Motor neuron (in vitro differentiated cells): ENCODE measurements around the gene VPS8. TPM values are rescaled to one million over a fixed set of nuclear protein-coding genes. Genes with fewer than 3 reads are reported as not detected.

Source experiments
- ATAC-seq, 8 experiments: fragments of 200-7000 bp; cut with Tn5 transposase; replicated peaks in 6 of 8; 2 replicates each; pipeline ENCODE4 v1.8.0; 2021; ENCODE audit warnings: mild to moderate bottlenecking in 8 of 8, moderate library complexity in 8 of 8
- H3K27ac ChIP-seq, 2 donors: fragments of 250-450 bp; sonication (Bioruptor Pico); 2 replicates each; pipeline ENCODE4 v1.9.0; 2021; ENCODE audit warnings: antibody characterized with exemption in 2 of 2, mild to moderate bottlenecking in 2 of 2, moderate library complexity in 1 of 2
- H3K4me1 ChIP-seq, 2 donors: fragments of 250-450 bp; sonication (Bioruptor Pico); replicated peaks in 1 of 2; 2 replicates each; pipeline ENCODE4 v1.6.1; 2021; ENCODE audit warnings: antibody characterized with exemption in 2 of 2, mild to moderate bottlenecking in 2 of 2, moderate library complexity in 1 of 2
- H3K4me3 ChIP-seq, 5 donors: fragments of 250-450 bp; sonication (Bioruptor Pico); 2 replicates each; pipeline ENCODE4 v1.9.0; 2021; ENCODE audit warnings: antibody characterized with exemption in 5 of 5, mild to moderate bottlenecking in 5 of 5, moderate library complexity in 4 of 5
- WGBS, 10 experiments: fragments of 450-650 bp; shearing (Covaris generic); methylation state at CpG; one replicate each; pipeline ENCODE4 v1.0.0; 2022; 5-methylcytosine and 5-hydroxymethylcytosine counted together
- in situ Hi-C, 9 experiments: fragments of 400-800 bp; cut with MboI; loops; one replicate each; pipeline ENCODE4 v1.15.0; 2021; ENCODE audit warnings: low sequenced_read_pairs in 9 of 9, low pct_unique_long_range_greater_than_20kb in 2 of 9; ENCODE audit not compliant: unreplicated experiment in 9 of 9
- total RNA-seq, 8 experiments: library from RNA; unstranded; fragments of 300-600 nt; gene quantifications; 2 replicates each; pipeline versions ENCODE4 v1.2.3 to v1.2.4, GENCODE V29; 2022

VPS8 gene
- total RNA-seq, 8 experiments from 2014 or later = 32.0 to 86.0 (median 56.7) TPM

GRCh38 chr3:184821034-184821433, 9.1 kb downstream of the VPS8 start:
- WGBS, 10 experiments = 86 to 100% (median 100%) methylated on average over 1 to 4 of the region's 4 CpGs; no CpG with 5 or more reads in 5 of the 10 experiments
- no peak overlapping the region for H3K4me3 ChIP-seq
- H3K27ac ChIP-seq = no peak overlapping the region
- ATAC-seq = no peak
- in situ Hi-C loops = no loop called here
- no peaks in the 10 kb centered on the region for H3K4me1 ChIP-seq

GRCh38 chr3:184822081-184822480, 10.1 kb downstream of the VPS8 start:
- in situ Hi-C loops = no loop called here
- Histone ChIP-seq H3K4me3 (no peak overlapping the region), H3K27ac (no peak overlapping the region), H3K4me1 (no peaks in the 10 kb centered on the region)
- no peak for ATAC-seq

- peak in 1 of 8 experiments; percentile 22 for ATAC-seq
- WGBS, 10 experiments = 22 to 100% (median 61%) methylated on average over 1 of the region's 1 CpG; no CpG with 5 or more reads in 2 of the 10 experiments
- Histone ChIP-seq H3K4me3 (no peak overlapping the region), H3K27ac (no peak overlapping the region), H3K4me1 (no peaks in the 10 kb centered on the region)
- in situ Hi-C loops = no loop called here
These were observed 10.7 kb downstream of the VPS8 start for GRCh38 chr3:184822654-184823053.

- Histone ChIP-seq H3K4me3 (no peak overlapping the region), H3K27ac (no peak overlapping the region), H3K4me1 (no peaks in the 10 kb centered on the region)
- in situ Hi-C loops = no loop called here
- ATAC-seq = peak in 2 of 8 experiments; percentile 44 to 89
- 50 to 100% (median 86%) methylated on average over 1 to 4 of the region's 4 CpGs; no CpG with 5 or more reads in 2 of the 10 experiments for WGBS, 10 experiments
These were observed 12.0 kb downstream of the VPS8 start for GRCh38 chr3:184823990-184824389.

GRCh38 chr3:184825121-184825820, 13.3 kb downstream of the VPS8 start:
- 60 to 97% (median 90%) methylated on average over 1 to 5 of the region's 6 CpGs; no CpG with 5 or more reads in 4 of the 10 experiments for WGBS, 10 experiments
- in situ Hi-C loops = no loop called here
- peak in 3 of 8 experiments; percentile 26 to 94 (median 91) for ATAC-seq
- H3K4me1 ChIP-seq = no peaks in the 10 kb centered on the region
- no peak overlapping the region for H3K27ac ChIP-seq
- H3K4me3 ChIP-seq = no peak overlapping the region

- WGBS, 10 experiments = 100% methylated on average over 1 to 2 of the region's 2 CpGs; no CpG with 5 or more reads in 2 of the 10 experiments
- Histone ChIP-seq H3K27ac (no peak overlapping the region), H3K4me3 (no peak overlapping the region), H3K4me1 (no peaks in the 10 kb centered on the region)
- no peak for ATAC-seq
- in situ Hi-C loops = no loop called here
These were observed 15.6 kb downstream of the VPS8 start for GRCh38 chr3:184827572-184827971.

GRCh38 chr3:184832044-184832443, 20.1 kb downstream of the VPS8 start:
- H3K4me1 ChIP-seq = no peaks in the 10 kb centered on the region
- in situ Hi-C loops = no loop called here
- H3K27ac ChIP-seq = no peak overlapping the region
- no peak for ATAC-seq
- H3K4me3 ChIP-seq = no peak overlapping the region

GRCh38 chr3:184832903-184833302, 20.9 kb downstream of the VPS8 start:
- Histone ChIP-seq H3K4me1 (no peaks in the 10 kb centered on the region), H3K27ac (no peak overlapping the region), H3K4me3 (no peak overlapping the region)
- in situ Hi-C loops = no loop called here
- no peak for ATAC-seq
- WGBS, 10 experiments = 60 to 100% (median 85%) methylated on average over 1 to 4 of the region's 4 CpGs; no CpG with 5 or more reads in 1 of the 10 experiments

- H3K4me1 ChIP-seq = no peaks in the 10 kb centered on the region
- 0 to 100% (median 43%) methylated on average over 1 to 2 of the region's 2 CpGs for WGBS, 10 experiments
- no peak overlapping the region for H3K4me3 ChIP-seq
- ATAC-seq = peak in 3 of 8 experiments; percentile 93 to 94 (median 94)
- H3K27ac ChIP-seq = no peak overlapping the region
- in situ Hi-C loops = no loop called here
These were observed 24.3 kb downstream of the VPS8 start for GRCh38 chr3:184836090-184836822.

- in situ Hi-C loops = no loop called here
- H3K4me1 ChIP-seq = no peaks in the 10 kb centered on the region
- no peak for ATAC-seq
- WGBS, 10 experiments = 0 to 100% (median 65%) methylated on average over 1 of the region's 1 CpG; no CpG with 5 or more reads in 2 of the 10 experiments
- H3K27ac ChIP-seq = no peak overlapping the region
- no peak overlapping the region for H3K4me3 ChIP-seq
These were observed 30.5 kb downstream of the VPS8 start for GRCh38 chr3:184842433-184842832.

GRCh38 chr3:184845819-184846218, 33.9 kb downstream of the VPS8 start:
- Histone ChIP-seq H3K27ac (no peak overlapping the region), H3K4me1 (no peaks in the 10 kb centered on the region), H3K4me3 (no peak overlapping the region)
- no peak for ATAC-seq
- in situ Hi-C loops = no loop called here

- 77 to 100% (median 95%) methylated on average over 2 to 6 of the region's 6 CpGs; no CpG with 5 or more reads in 1 of the 10 experiments for WGBS, 10 experiments
These were observed 34.5 kb downstream of the VPS8 start for GRCh38 chr3:184846496-184846895.

GRCh38 chr3:184848934-184849333, 37.0 kb downstream of the VPS8 start:
- ATAC-seq = no peak
- no peaks in the 10 kb centered on the region for H3K4me1 ChIP-seq
- no peak overlapping the region for H3K4me3 ChIP-seq
- in situ Hi-C loops = no loop called here
- H3K27ac ChIP-seq = no peak overlapping the region
- 67 to 100% (median 93%) methylated on average over 2 to 4 of the region's 4 CpGs; no CpG with 5 or more reads in 1 of the 10 experiments for WGBS, 10 experiments

More at GRCh38 chr3:184846496-184846895, 34.5 kb downstream of the VPS8 start:
- no peaks in the 10 kb centered on the region for H3K4me1 ChIP-seq
- no peak for ATAC-seq
- in situ Hi-C loops = no loop called here
- no peak overlapping the region for H3K4me3 ChIP-seq
- H3K27ac ChIP-seq = no peak overlapping the region
